Sigmoid colon (tissue), 7 donors: Measurements from ENCODE around the gene GMEB2. TPM values are rescaled to one million over a fixed set of nuclear protein-coding genes. Genes with fewer than 3 reads are reported as not detected.

Experiments used
- DNase-seq: peaks from one replicate; pipeline ENCODE4 v3.0.0-alpha.2; 2019
- H3K27ac ChIP-seq, 4 donors: fragments of 200-600 bp; sonication (generic); one replicate each; pipeline ENCODE4 v1.5.1; 2016 to 2019; ENCODE audit warnings: mild to moderate bottlenecking in 1 of 4
- H3K27me3 ChIP-seq, 3 donors: fragments of 200-600 bp; sonication (generic); one replicate each; pipeline ENCODE4 v1.5.1; 2019; ENCODE audit warnings: mild to moderate bottlenecking in 1 of 3
- H3K36me3 ChIP-seq, 4 donors: fragments of 200-600 bp; sonication (generic); one replicate each; pipeline ENCODE4 v1.5.1; 2016 to 2019
- H3K4me1 ChIP-seq, 4 donors: fragments of 200-600 bp; sonication (generic); one replicate each; pipeline ENCODE4 v1.5.1; 2017 to 2019
- H3K4me3 ChIP-seq, 4 donors: fragments of 200-600 bp; sonication (generic); one replicate each; pipeline ENCODE4 v1.5.1; 2017 to 2019; ENCODE audit warnings: mild to moderate bottlenecking in 2 of 4, moderate library complexity in 1 of 4
- H3K9me3 ChIP-seq, 4 donors: fragments of 200-600 bp in 3 of 4; sonication (generic) in 3 of 4; one replicate each; pipeline versions ENCODE4 v1.5.1 to v1.6.1; 2013 to 2019
- CTCF ChIP-seq, 4 experiments: fragments of 450-650 bp in 3 of 4; fragments of 200-600 bp in 1 of 4; IDR thresholded peaks; one replicate each; pipeline ENCODE4 v1.5.1; 2016 to 2019; ENCODE audit warnings: antibody characterized with exemption in 4 of 4, mild to moderate bottlenecking in 3 of 4, moderate library complexity in 2 of 4
- EP300 ChIP-seq, 4 donors: sonication (generic); formaldehyde crosslinking; IDR thresholded peaks; one replicate each; pipeline ENCODE4 v1.6.1; 2017; ENCODE audit warnings: antibody characterized with exemption in 4 of 4
- POLR2A ChIP-seq, 2 donors: fragments of 450-650 bp; IDR thresholded peaks; one replicate each; pipeline ENCODE4 v1.6.1; 2016; ENCODE audit warnings: antibody characterized with exemption in 2 of 2, mild to moderate bottlenecking in 2 of 2, moderate library complexity in 2 of 2
- POLR2AphosphoS5 ChIP-seq, 4 donors: sonication (generic); formaldehyde crosslinking; IDR thresholded peaks; one replicate each; pipeline ENCODE4 v1.6.1; 2017; ENCODE audit warnings: antibody characterized with exemption in 4 of 4
- WGBS, 2 donors: extraction: QIAGEN DNeasy Blood & Tissue Kit; methylation state at CpG; one replicate each; pipeline ENCODE4 v1.1.7; 2013; 5-methylcytosine and 5-hydroxymethylcytosine counted together
- intact Hi-C: fragments of 100-400 bp; cut with DNase I; formaldehyde crosslinking; loops from one replicate; pipeline ENCODE4 v1.15.1; 2023
- polyA plus RNA-seq, 3 donors: library from polyadenylated mRNA; stranded (reverse); fragments of 200-250 nt; gene quantifications; one replicate each; pipeline ENCODE4 v1.2.3, GENCODE V29; 2013
- total RNA-seq, 4 donors: library from RNA; depleted of rRNA; stranded (reverse); fragments of >200 nt; gene quantifications; one replicate each; pipeline ENCODE4 v1.1.0, GENCODE V29; 2016
- donor health status: healthy with polysubstance abuse.
- donor health status: Bipolar disorder and iron deficiency.
- donor health status: healthy.

GMEB2 gene
- total and polyA plus RNA-seq, 7 donors, result 6.0 to 15.1 (median 7.9) TPM

GRCh38 chr20:63664143-63664851 lies 37.4 kb upstream of the GMEB2 start:
- intact Hi-C loops, result no loop called here
- no peak for TF ChIP-seq POLR2AphosphoS5 (IDR thresholded peaks at IDR 0.05)
- TF ChIP-seq CTCF (IDR thresholded peaks at IDR 0.05), result no peak
- no peak for TF ChIP-seq EP300 (IDR thresholded peaks at IDR 0.05)
- TF ChIP-seq POLR2A (IDR thresholded peaks at IDR 0.05), result no peak
- H3K27me3 ChIP-seq, result no peaks in the 10 kb centered on the region
- 94 to 96% methylated on average over 22 of the region's 22 CpGs for WGBS, 2 donors
- no peak for DNase-seq
- no peaks in the 10 kb centered on the region for H3K9me3 ChIP-seq
- peaks cover 0 to 13% (median 6%) of the 10 kb centered on the region in 4 donors for H3K4me1 ChIP-seq
- no peak overlapping the region for H3K27ac ChIP-seq
- H3K4me3 ChIP-seq, result no peak overlapping the region
- H3K36me3 ChIP-seq, result peaks cover 21 to 82% (median 40%) of the 10 kb centered on the region in 4 donors

- no peak for DNase-seq
- Histone ChIP-seq H3K36me3 (peaks cover 21 to 74% (median 36%) of the 10 kb centered on the region in 4 donors), H3K9me3 (no peaks in the 10 kb centered on the region), H3K27ac (no peak overlapping the region), H3K27me3 (no peaks in the 10 kb centered on the region), H3K4me3 (no peak overlapping the region), H3K4me1 (peaks cover 0 to 18% (median 12%) of the 10 kb centered on the region in 4 donors)
- TF ChIP-seq POLR2AphosphoS5 (IDR thresholded peaks at IDR 0.05), result no peak
- no peak for TF ChIP-seq POLR2A (IDR thresholded peaks at IDR 0.05)
- no peak for TF ChIP-seq CTCF (IDR thresholded peaks at IDR 0.05)
- TF ChIP-seq EP300 (IDR thresholded peaks at IDR 0.05), result no peak
- intact Hi-C loops, result no loop called here
- WGBS, 2 donors, result 95 to 96% methylated on average over 26 of the region's 26 CpGs
Measured at GRCh38 chr20:63663332-63664066, 36.6 kb upstream of the GMEB2 start.

- intact Hi-C loops, result no loop called here
- Histone ChIP-seq H3K4me1 (peaks cover 0 to 21% (median 14%) of the 10 kb centered on the region in 4 donors), H3K27ac (no peak overlapping the region), H3K27me3 (no peaks in the 10 kb centered on the region), H3K9me3 (no peaks in the 10 kb centered on the region), H3K36me3 (peaks cover 21 to 67% (median 29%) of the 10 kb centered on the region in 4 donors), H3K4me3 (no peak overlapping the region)
- DNase-seq, result no peak
- WGBS, 2 donors, result 92 to 95% methylated on average over 9 of the region's 9 CpGs
- TF ChIP-seq POLR2AphosphoS5 (IDR thresholded peaks at IDR 0.05) (no peak), POLR2A (IDR thresholded peaks at IDR 0.05) (no peak), CTCF (IDR thresholded peaks at IDR 0.05) (no peak), EP300 (IDR thresholded peaks at IDR 0.05) (no peak)
Measured at GRCh38 chr20:63662813-63663189, 35.9 kb upstream of the GMEB2 start.

- Histone ChIP-seq H3K27ac (no peak overlapping the region), H3K36me3 (peaks cover 17 to 61% (median 24%) of the 10 kb centered on the region in 4 donors), H3K4me3 (no peak overlapping the region), H3K4me1 (peaks cover 0 to 27% (median 20%) of the 10 kb centered on the region in 4 donors), H3K9me3 (no peaks in the 10 kb centered on the region), H3K27me3 (no peaks in the 10 kb centered on the region)
- DNase-seq, result no peak
- 92 to 95% methylated on average over 33 of the region's 33 CpGs for WGBS, 2 donors
- intact Hi-C loops, result no loop called here
- TF ChIP-seq EP300 (IDR thresholded peaks at IDR 0.05), result no peak
- TF ChIP-seq CTCF (IDR thresholded peaks at IDR 0.05), result no peak
- no peak for TF ChIP-seq POLR2A (IDR thresholded peaks at IDR 0.05)
Measured at GRCh38 chr20:63661959-63662812, 35.3 kb upstream of the GMEB2 start.
